IPS DF 4.7 (cell line): Measurements from ENCODE around the gene ATF6B.
"Not testable (repeated sequence)": the region's sequence is repeated elsewhere in the genome, so short reads cannot be mapped to it uniquely, and the experiment has no call there.

ENCODE experiments used
- DNase-seq: peaks from one replicate; pipeline ENCODE4 v3.0.0-alpha.2; 2013; ENCODE audit warnings: low spot score; ENCODE audit errors: extremely low read depth

The ATF6B gene

DNA sequence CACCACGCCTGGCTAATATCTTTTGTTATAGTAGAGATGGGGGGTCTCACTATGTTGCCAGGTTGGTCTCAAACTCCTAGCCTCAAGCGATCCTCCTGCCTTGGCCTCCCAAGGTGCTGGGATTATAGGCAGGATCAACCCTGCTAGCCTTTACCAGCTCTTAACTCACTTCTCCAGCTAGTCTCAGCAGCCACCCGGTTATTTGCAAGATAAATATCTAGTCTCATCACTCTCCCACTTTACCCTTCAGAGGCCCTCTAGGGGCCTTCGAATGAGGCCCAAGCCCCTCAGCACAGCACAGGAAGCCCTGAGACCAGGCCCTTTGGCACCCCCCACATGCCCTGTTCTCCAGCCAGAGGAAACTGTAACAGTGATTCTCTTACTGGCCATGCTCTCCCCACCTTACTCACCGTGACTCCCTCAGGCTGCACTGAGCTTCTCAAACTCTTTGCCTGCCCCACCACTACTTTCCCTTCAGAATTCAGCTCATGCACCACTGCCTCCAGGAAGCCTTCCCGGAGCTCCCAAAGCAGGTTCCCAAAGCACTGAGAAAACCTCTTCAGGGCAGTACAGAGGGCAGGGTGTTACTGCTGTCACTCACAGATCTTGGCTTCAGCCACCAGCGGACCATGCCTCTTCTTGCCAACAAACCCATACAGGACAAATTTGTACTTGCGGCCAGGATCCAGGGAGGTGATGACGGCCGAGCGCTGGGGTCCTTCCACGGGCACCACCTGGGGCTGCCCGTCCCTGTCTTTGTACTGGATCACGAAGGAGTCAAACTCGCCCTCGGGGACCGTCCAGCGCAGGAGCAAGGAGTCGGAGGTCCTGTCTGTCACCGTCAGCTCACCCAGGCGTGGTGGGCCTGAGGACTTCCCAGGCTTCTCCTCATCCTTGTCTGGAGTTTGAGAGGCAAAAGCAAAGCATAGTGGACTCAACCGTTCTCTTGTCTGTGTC lies 44.0 kb downstream of the ATF6B start:
- no peak for DNase-seq

- no peak for DNase-seq
These were observed 45.1 kb downstream of the ATF6B start for GRCh38 chr6:32082935-32083334.

GRCh38 chr6:32082478-32082877 lies 45.6 kb downstream of the ATF6B start:
- no peak for DNase-seq

GRCh38 chr6:32081168-32081990 lies 46.7 kb downstream of the ATF6B start:
- no peak for DNase-seq

GRCh38 chr6:32079566-32080290 lies 48.3 kb downstream of the ATF6B start:
- no peak for DNase-seq

DNA sequence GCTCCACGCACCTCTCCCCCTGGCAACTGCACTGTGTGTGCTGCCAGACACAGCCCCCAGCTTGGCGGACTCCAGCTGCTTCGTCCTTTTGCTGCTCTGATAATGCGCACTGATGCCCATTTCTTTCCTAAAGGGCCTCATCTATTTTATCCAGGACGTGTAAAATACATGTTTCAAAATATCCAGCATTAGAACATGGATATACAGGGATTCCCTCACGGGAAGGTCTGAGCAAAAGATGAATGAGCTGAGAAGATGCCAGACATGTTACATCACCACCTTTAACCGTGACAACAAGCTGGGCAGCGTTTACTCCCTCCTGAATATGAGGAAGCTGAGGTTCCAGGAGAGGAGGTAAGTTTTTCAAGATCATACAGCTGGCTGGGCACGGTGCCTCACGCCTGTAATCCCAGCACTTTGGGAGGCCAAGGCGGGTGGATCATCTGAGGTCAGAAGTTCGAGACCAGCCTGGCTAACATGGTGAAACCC lies 51.7 kb downstream of the ATF6B start:
- DNase-seq = no peak

DNA sequence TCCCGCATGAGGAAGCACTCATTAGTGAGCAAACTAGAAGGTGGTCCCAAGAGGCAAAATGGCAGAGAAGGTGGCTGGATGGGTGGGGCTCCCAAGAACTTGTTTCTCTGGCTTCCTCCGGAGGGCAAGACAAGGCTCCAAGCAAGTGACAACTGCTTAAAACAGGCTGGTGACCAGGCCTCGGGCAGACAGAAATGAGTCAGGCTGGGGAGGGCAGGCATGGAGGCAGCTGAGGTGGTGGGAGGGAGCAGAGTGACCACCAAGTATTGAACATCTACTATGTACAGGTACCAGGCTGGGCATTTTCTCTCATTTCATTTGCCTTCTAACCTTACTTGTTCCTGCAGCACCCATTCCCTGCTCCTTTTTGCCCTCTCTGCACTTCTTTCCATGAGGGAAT lies 52.3 kb downstream of the ATF6B start:
- no peak for DNase-seq

DNA sequence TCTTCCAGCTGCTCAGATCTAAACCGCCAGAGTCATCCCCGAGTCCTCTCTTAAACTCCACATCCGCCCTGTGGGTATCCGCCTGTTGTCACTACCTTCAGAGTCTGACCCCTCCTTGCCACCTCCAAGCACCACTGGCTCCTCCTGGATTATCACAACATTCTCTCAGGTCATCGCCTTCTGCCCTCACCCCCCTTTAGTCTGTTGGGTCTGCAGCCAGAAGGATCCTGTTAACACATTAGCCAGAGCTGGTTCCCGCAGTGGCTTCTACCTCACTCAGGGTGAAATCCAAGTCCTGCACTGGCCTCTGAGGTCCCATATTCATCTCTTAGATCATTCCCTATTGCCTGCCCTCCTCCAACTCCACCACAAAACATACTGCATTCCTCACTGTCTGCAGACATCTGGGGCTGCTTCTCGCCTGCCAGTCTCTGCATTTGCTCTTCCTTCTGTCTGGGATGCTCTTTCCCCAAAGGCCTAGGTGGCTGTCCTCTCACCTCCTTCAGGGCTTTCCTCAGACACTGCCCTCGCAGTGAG lies 53.0 kb downstream of the ATF6B start:
- DNase-seq = no peak

DNA sequence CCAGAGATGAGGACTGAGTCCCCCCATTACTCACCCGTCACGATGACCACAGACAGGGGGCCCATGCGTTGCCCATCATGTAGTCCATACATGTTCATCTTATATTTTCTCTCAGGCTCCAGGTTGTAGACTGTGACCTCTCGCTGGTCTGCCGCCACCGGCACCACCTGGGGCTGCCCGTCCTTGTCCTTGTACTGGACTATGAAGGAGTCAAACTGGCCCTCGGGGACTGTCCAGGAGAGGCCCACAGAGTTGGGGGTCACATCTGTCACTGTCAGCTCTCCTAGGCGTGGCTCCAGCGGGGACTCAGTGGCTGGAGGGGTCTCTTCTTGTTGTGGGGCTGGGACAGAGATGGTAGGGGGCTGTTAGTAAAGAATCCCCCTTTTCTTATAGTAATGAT lies 54.4 kb downstream of the ATF6B start:
- DNase-seq = no peak

DNA sequence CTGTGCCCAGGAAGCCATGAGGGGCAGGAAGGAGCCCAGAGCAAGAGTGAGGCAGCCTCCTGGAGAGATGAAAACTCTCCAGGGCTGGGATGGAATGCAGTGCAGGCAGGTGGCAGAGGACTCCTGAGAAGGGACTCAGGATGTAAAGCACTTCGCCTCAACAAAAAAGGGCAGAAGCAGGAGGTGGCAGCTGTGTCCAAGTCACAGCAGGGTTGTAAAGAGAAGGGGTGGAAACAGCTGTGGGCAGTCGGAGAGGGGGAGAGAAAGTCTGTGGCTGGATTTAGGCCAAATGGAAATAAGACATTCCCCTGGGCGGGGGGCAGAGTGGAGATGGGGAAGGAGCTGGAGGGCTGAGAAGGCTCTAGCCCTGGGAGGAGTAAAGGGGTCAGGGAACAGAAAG lies 54.9 kb downstream of the ATF6B start:
- DNase-seq = no peak

GRCh38 chr6:32070814-32071543 lies 57.1 kb downstream of the ATF6B start:
- no peak for DNase-seq

- DNase-seq = no peak
These were observed 58.0 kb downstream of the ATF6B start for GRCh38 chr6:32069878-32070515.

DNA sequence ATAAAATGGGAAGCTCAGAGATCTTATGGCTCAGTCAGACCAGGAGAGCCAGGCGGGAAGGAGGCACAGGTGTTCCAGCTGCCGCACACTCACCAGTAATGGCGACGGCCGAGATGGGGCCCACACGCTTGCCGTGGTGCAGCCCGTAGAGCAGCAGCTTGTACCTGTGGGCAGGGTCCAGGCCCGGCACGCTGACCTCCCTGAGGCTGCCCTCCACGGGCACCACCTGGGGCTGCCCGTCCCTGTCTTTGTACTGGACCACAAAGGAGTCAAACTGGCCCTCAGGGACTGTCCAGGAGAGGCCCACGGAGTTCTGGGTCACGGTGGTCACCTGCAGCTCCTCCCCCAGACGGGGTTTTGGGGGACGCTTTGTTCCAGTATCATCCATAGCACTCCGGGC lies 58.6 kb downstream of the ATF6B start:
- DNase-seq = no peak

- DNase-seq = no peak
These were observed 59.2 kb downstream of the ATF6B start for GRCh38 chr6:32068867-32069266.

DNA sequence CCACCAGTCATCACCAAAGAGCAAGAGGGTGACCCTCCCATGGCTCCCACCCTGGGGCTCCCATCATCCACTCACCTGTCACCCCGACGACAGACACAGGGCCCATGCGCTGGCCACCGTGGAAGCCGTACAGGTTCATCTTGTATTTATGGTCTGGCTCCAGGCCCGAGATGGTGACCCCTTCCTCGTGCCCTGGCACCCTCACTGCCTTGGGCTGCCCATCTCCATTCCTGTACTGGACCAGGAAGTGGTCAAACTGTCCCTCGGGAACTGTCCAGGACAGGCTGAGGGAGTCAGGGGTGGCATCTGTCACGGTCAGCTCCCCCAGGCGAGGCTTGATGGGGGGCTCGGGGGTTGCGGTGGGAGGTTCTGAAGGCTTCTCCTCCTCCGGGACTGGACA lies 59.7 kb downstream of the ATF6B start:
- DNase-seq = not testable (repeated sequence)

GRCh38 chr6:32067521-32067920 lies 60.5 kb downstream of the ATF6B start:
- DNase-seq = not testable (repeated sequence)
